WTC11 (cell line): ENCODE results near the gene HSP90AB1. TPM values are rescaled to one million over a fixed set of nuclear protein-coding genes. Genes with fewer than 3 reads are reported as not detected.
A peak's percentile ranks its signal among the peaks of the same experiment; 100 is the strongest.

ENCODE experiments used
- CREB1 ChIP-seq: sonication (generic); formaldehyde crosslinking; IDR thresholded peaks from 2 replicates; pipeline ENCODE4 v1.8.0; 2023; ENCODE audit warnings: mild to moderate bottlenecking, missing genetic modification reagents
- FOXK1 ChIP-seq: sonication (generic); formaldehyde crosslinking; IDR thresholded peaks from 2 replicates; pipeline ENCODE4 v1.8.0; 2022; ENCODE audit warnings: mild to moderate bottlenecking, moderate library complexity, missing genetic modification reagents
- FOXP1 ChIP-seq: sonication (generic); formaldehyde crosslinking; IDR thresholded peaks from 2 replicates; pipeline ENCODE4 v1.8.0; 2022; ENCODE audit warnings: missing genetic modification reagents, mild to moderate bottlenecking, moderate library complexity, borderline replicate concordance
- HMGA2 ChIP-seq: fragments of 250-450 bp; sonication (Bioruptor Pico); IDR thresholded peaks from 2 replicates; pipeline ENCODE4 v1.4.0; 2021; ENCODE audit warnings: mild to moderate bottlenecking, moderate library complexity
- JUN ChIP-seq: sonication (generic); formaldehyde crosslinking; IDR thresholded peaks from 2 replicates; pipeline ENCODE4 v1.8.0; 2023; ENCODE audit warnings: mild to moderate bottlenecking, missing genetic modification reagents
- MXD4 ChIP-seq: fragments of 250-450 bp; sonication (Bioruptor Pico); IDR thresholded peaks from 2 replicates; pipeline ENCODE4 v1.8.0; 2021; ENCODE audit warnings: mild to moderate bottlenecking, moderate library complexity, borderline replicate concordance
- NR1H2 ChIP-seq: sonication (generic); formaldehyde crosslinking; IDR thresholded peaks from 2 replicates; pipeline ENCODE4 v1.9.0; 2021; ENCODE audit warnings: mild to moderate bottlenecking, moderate library complexity, missing genetic modification reagents
- OVOL2 ChIP-seq: fragments of 250-450 bp; sonication (Bioruptor Pico); IDR thresholded peaks from 2 replicates; pipeline ENCODE4 v1.9.0; 2021; ENCODE audit warnings: mild to moderate bottlenecking, borderline replicate concordance
- RELA ChIP-seq: sonication (generic); formaldehyde crosslinking; IDR thresholded peaks from 2 replicates; pipeline ENCODE4 v1.8.1; 2022; ENCODE audit warnings: missing genetic modification reagents, mild to moderate bottlenecking, borderline replicate concordance
- RORB ChIP-seq: fragments of 250-450 bp; sonication (Bioruptor Pico); IDR thresholded peaks from 2 replicates; pipeline ENCODE4 v1.9.0; 2021; ENCODE audit warnings: mild to moderate bottlenecking
- SMAD4 ChIP-seq: sonication (generic); formaldehyde crosslinking; IDR thresholded peaks from 2 replicates; pipeline ENCODE4 v1.8.0; 2022; ENCODE audit warnings: mild to moderate bottlenecking, missing genetic modification reagents
- SP1 ChIP-seq: sonication (generic); formaldehyde crosslinking; conservative IDR thresholded peaks from 2 replicates; pipeline ENCODE4 v1.8.1; 2022; ENCODE audit warnings: missing genetic modification reagents
- ZBTB21 ChIP-seq: sonication (generic); formaldehyde crosslinking; IDR thresholded peaks from 2 replicates; pipeline ENCODE4 v1.8.1; 2023; ENCODE audit warnings: mild to moderate bottlenecking, missing genetic modification reagents, borderline replicate concordance
- ZNF423 ChIP-seq: fragments of 250-450 bp; sonication (Bioruptor Pico); IDR thresholded peaks from 2 replicates; pipeline ENCODE4 v2.1.2; 2022; ENCODE audit warnings: mild to moderate bottlenecking, moderate library complexity
- total RNA-seq: library from RNA; stranded (reverse); gene quantifications from 3 replicates; pipeline ENCODE4 v1.2.3, GENCODE V29; 2021
- TF ChIP-seq, protein P1 (sequence below): fragments of 250-450 bp; sonication (Bioruptor Pico); IDR thresholded peaks from 2 replicates; pipeline ENCODE4 v1.8.0; 2021; ENCODE audit warnings: mild to moderate bottlenecking
- TF ChIP-seq, protein P2 (sequence below): sonication (generic); formaldehyde crosslinking; IDR thresholded peaks from 2 replicates; pipeline ENCODE4 v1.8.0; 2022; ENCODE audit warnings: mild to moderate bottlenecking, missing genetic modification reagents
- TF ChIP-seq, protein P3 (sequence below): fragments of 250-450 bp; sonication (Bioruptor Pico); IDR thresholded peaks from 2 replicates; pipeline ENCODE4 v2.1.2; 2022; ENCODE audit warnings: mild to moderate bottlenecking, moderate library complexity
- TF ChIP-seq, protein P4 (sequence below): sonication (generic); formaldehyde crosslinking; IDR thresholded peaks from 2 replicates; pipeline ENCODE4 v1.8.1; 2023; ENCODE audit warnings: mild to moderate bottlenecking, missing genetic modification reagents, moderate library complexity
- TF ChIP-seq, protein P5 (sequence below): sonication (generic); formaldehyde crosslinking; IDR thresholded peaks from 2 replicates; pipeline ENCODE4 v1.8.0; 2023; ENCODE audit warnings: missing genetic modification reagents, mild to moderate bottlenecking, borderline replicate concordance
- TF ChIP-seq, protein P6 (sequence below): fragments of 250-450 bp; sonication (Bioruptor Pico); IDR thresholded peaks from 2 replicates; pipeline ENCODE4 v1.9.0; 2021; ENCODE audit warnings: mild to moderate bottlenecking
- TF ChIP-seq, protein P7 (sequence below): sonication (generic); formaldehyde crosslinking; conservative IDR thresholded peaks from 2 replicates; pipeline ENCODE4 v1.8.1; 2023; ENCODE audit warnings: mild to moderate bottlenecking, low read depth, missing genetic modification reagents, moderate library complexity
- TF ChIP-seq, protein P8 (sequence below): sonication (generic); formaldehyde crosslinking; IDR thresholded peaks from 2 replicates; pipeline ENCODE4 v1.8.0; 2022; ENCODE audit warnings: mild to moderate bottlenecking, missing genetic modification reagents
- TF ChIP-seq, protein P9 (sequence below): fragments of 250-450 bp; sonication (Bioruptor Pico); IDR thresholded peaks from 2 replicates; pipeline ENCODE4 v1.9.0; 2021; ENCODE audit warnings: moderate library complexity, mild to moderate bottlenecking, inconsistent platforms, borderline replicate concordance

The HSP90AB1 gene
- total RNA-seq, 1 experiment from 2014 or later, result 2,171 TPM

DNA sequence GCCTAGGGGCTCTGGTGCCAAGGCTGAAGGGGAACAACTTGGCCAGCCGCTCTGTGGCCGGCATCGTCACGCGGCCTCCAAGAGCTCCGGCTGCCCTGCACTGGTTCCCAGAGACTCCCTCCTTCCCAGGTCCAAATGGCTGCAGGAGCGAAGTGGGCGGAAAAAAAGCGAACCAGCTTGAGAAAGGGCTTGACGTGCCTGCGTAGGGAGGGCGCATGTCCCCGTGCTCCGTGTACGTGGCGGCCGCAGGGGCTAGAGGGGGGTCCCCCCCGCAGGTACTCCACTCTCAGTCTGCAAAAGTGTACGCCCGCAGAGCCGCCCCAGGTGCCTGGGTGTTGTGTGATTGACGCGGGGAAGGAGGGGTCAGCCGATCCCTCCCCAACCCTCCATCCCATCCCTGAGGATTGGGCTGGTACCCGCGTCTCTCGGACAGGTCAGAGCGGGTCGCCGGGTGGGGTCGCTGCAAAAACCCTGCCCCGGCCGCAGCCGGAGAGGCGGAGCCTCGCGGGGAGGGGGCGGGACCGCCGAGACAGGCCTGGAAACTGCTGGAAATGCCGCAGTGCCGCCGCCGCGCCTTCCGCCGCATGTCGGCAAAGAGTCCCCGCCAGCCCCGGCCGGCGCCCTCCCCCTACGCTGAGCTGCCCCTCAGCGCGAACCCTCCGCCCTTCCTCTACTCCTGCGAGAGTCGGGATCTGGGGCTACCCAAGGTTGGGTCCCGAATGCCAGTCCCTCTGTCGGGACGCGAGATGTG, 814 bp upstream of the HSP90AB1 start (continued):
- TF ChIP-seq, protein P1, sequence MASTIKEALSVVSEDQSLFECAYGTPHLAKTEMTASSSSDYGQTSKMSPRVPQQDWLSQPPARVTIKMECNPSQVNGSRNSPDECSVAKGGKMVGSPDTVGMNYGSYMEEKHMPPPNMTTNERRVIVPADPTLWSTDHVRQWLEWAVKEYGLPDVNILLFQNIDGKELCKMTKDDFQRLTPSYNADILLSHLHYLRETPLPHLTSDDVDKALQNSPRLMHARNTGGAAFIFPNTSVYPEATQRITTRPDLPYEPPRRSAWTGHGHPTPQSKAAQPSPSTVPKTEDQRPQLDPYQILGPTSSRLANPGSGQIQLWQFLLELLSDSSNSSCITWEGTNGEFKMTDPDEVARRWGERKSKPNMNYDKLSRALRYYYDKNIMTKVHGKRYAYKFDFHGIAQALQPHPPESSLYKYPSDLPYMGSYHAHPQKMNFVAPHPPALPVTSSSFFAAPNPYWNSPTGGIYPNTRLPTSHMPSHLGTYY (CRISPR knock-in tag), result no peak
- peak; percentile 67 for TF ChIP-seq ZNF423 (CRISPR knock-in tag)
- no peak for TF ChIP-seq HMGA2
- peak; percentile 90 for TF ChIP-seq SP1 (CRISPR knock-in tag)
- TF ChIP-seq ZBTB21, result no peak; the same call in 1 of the 2 replicates
- TF ChIP-seq JUN, result no peak
- TF ChIP-seq, protein P2, sequence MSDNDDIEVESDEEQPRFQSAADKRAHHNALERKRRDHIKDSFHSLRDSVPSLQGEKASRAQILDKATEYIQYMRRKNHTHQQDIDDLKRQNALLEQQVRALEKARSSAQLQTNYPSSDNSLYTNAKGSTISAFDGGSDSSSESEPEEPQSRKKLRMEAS (CRISPR knock-in tag), result peak; percentile 75
- TF ChIP-seq, protein P3, sequence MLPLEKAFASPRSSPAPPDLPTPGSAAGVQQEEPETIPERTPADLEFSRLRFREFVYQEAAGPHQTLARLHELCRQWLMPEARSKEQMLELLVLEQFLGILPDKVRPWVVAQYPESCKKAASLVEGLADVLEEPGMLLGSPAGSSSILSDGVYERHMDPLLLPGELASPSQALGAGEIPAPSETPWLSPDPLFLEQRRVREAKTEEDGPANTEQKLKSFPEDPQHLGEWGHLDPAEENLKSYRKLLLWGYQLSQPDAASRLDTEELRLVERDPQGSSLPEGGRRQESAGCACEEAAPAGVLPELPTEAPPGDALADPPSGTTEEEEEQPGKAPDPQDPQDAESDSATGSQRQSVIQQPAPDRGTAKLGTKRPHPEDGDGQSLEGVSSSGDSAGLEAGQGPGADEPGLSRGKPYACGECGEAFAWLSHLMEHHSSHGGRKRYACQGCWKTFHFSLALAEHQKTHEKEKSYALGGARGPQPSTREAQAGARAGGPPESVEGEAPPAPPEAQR (CRISPR knock-in tag), result no peak
- TF ChIP-seq RELA, result no peak
- no peak for TF ChIP-seq MXD4
- TF ChIP-seq FOXP1, result no peak
- TF ChIP-seq, protein P4, sequence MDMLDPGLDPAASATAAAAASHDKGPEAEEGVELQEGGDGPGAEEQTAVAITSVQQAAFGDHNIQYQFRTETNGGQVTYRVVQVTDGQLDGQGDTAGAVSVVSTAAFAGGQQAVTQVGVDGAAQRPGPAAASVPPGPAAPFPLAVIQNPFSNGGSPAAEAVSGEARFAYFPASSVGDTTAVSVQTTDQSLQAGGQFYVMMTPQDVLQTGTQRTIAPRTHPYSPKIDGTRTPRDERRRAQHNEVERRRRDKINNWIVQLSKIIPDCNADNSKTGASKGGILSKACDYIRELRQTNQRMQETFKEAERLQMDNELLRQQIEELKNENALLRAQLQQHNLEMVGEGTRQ (CRISPR knock-in tag), result no peak
- TF ChIP-seq FOXK1 (CRISPR knock-in tag), result peak; percentile 84; the same call in 1 of the 2 replicates
- TF ChIP-seq, protein P5, sequence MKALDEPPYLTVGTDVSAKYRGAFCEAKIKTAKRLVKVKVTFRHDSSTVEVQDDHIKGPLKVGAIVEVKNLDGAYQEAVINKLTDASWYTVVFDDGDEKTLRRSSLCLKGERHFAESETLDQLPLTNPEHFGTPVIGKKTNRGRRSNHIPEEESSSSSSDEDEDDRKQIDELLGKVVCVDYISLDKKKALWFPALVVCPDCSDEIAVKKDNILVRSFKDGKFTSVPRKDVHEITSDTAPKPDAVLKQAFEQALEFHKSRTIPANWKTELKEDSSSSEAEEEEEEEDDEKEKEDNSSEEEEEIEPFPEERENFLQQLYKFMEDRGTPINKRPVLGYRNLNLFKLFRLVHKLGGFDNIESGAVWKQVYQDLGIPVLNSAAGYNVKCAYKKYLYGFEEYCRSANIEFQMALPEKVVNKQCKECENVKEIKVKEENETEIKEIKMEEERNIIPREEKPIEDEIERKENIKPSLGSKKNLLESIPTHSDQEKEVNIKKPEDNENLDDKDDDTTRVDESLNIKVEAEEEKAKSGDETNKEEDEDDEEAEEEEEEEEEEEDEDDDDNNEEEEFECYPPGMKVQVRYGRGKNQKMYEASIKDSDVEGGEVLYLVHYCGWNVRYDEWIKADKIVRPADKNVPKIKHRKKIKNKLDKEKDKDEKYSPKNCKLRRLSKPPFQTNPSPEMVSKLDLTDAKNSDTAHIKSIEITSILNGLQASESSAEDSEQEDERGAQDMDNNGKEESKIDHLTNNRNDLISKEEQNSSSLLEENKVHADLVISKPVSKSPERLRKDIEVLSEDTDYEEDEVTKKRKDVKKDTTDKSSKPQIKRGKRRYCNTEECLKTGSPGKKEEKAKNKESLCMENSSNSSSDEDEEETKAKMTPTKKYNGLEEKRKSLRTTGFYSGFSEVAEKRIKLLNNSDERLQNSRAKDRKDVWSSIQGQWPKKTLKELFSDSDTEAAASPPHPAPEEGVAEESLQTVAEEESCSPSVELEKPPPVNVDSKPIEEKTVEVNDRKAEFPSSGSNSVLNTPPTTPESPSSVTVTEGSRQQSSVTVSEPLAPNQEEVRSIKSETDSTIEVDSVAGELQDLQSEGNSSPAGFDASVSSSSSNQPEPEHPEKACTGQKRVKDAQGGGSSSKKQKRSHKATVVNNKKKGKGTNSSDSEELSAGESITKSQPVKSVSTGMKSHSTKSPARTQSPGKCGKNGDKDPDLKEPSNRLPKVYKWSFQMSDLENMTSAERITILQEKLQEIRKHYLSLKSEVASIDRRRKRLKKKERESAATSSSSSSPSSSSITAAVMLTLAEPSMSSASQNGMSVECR, result no peak; the same call in 1 of the 2 replicates
- TF ChIP-seq SMAD4, result no peak
- TF ChIP-seq RORB (CRISPR knock-in tag), result no peak
- TF ChIP-seq, protein P6, sequence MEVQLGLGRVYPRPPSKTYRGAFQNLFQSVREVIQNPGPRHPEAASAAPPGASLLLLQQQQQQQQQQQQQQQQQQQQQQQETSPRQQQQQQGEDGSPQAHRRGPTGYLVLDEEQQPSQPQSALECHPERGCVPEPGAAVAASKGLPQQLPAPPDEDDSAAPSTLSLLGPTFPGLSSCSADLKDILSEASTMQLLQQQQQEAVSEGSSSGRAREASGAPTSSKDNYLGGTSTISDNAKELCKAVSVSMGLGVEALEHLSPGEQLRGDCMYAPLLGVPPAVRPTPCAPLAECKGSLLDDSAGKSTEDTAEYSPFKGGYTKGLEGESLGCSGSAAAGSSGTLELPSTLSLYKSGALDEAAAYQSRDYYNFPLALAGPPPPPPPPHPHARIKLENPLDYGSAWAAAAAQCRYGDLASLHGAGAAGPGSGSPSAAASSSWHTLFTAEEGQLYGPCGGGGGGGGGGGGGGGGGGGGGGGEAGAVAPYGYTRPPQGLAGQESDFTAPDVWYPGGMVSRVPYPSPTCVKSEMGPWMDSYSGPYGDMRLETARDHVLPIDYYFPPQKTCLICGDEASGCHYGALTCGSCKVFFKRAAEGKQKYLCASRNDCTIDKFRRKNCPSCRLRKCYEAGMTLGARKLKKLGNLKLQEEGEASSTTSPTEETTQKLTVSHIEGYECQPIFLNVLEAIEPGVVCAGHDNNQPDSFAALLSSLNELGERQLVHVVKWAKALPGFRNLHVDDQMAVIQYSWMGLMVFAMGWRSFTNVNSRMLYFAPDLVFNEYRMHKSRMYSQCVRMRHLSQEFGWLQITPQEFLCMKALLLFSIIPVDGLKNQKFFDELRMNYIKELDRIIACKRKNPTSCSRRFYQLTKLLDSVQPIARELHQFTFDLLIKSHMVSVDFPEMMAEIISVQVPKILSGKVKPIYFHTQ (CRISPR knock-in tag), result no peak
- TF ChIP-seq, protein P7, sequence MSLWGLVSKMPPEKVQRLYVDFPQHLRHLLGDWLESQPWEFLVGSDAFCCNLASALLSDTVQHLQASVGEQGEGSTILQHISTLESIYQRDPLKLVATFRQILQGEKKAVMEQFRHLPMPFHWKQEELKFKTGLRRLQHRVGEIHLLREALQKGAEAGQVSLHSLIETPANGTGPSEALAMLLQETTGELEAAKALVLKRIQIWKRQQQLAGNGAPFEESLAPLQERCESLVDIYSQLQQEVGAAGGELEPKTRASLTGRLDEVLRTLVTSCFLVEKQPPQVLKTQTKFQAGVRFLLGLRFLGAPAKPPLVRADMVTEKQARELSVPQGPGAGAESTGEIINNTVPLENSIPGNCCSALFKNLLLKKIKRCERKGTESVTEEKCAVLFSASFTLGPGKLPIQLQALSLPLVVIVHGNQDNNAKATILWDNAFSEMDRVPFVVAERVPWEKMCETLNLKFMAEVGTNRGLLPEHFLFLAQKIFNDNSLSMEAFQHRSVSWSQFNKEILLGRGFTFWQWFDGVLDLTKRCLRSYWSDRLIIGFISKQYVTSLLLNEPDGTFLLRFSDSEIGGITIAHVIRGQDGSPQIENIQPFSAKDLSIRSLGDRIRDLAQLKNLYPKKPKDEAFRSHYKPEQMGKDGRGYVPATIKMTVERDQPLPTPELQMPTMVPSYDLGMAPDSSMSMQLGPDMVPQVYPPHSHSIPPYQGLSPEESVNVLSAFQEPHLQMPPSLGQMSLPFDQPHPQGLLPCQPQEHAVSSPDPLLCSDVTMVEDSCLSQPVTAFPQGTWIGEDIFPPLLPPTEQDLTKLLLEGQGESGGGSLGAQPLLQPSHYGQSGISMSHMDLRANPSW (CRISPR knock-in tag), result no peak
- TF ChIP-seq, protein P8, sequence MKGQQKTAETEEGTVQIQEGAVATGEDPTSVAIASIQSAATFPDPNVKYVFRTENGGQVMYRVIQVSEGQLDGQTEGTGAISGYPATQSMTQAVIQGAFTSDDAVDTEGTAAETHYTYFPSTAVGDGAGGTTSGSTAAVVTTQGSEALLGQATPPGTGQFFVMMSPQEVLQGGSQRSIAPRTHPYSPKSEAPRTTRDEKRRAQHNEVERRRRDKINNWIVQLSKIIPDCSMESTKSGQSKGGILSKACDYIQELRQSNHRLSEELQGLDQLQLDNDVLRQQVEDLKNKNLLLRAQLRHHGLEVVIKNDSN (CRISPR knock-in tag), result 0 out of 2 replicates have a peak, but pooled peaks have one; percentile 37
- TF ChIP-seq, protein P9, sequence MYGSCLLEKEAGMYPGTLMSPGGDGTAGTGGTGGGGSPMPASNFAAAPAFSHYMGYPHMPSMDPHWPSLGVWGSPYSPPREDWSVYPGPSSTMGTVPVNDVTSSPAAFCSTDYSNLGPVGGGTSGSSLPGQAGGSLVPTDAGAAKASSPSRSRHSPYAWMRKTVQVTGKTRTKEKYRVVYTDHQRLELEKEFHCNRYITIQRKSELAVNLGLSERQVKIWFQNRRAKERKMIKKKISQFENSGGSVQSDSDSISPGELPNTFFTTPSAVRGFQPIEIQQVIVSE (CRISPR knock-in tag), result no peak
- TF ChIP-seq CREB1, result no peak
- TF ChIP-seq OVOL2 (CRISPR knock-in tag), result no peak
- no peak for TF ChIP-seq NR1H2
